ENCODE measurements around the gene TNFAIP8L1.

Gene TNFAIP8L1

DNA sequence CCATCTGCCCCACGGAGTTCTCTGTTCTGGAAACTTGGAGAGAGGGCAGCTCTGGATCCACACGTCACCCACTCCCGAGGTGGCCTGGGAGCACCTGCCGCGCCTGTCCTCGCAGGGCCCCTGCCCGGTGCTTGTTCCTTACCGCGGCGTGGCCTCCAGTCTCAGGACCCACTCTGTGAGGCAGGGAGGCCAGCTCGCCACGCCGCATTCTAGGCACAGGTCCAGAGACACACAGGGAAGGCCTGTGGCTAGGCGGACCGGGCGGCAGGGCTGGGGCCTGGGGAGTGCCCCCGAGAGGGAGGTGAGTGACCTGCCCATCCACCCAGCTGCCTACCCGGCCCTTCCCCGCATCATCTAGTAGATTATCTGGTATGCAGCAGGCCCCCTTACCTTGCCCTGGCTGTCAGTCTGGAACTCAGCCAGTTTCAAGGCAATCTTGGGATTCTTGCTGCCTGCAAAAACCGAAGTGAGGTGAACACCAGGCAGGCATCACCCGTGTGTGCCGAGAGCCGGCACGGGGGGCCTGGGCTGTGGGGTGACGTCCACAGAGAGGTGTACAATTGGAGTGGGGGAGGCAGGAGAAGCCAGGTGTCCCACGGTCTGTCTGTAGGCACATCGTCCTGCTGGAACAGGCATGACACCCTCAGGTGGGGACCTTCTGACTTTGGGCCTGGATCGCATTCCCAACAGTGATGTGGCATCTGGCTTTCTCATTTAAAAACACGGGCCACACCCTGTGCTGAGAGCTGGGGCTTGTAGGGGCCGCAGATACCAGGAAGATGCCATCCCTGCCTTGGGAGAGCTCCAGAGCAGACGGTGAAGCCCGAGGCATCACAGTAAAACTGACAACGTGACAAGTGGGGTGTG, 60.7 kb downstream of the TNFAIP8L1 start:
- Histone ChIP-seq H3K4me1 (ENCODE audit: control insufficient read depth, insufficient read depth, low read length, poor library complexity, severe bottlenecking) (no peaks in the 10 kb centered on the region), H3K4me3 (ENCODE audit: insufficient read depth, low read depth, low read length, poor library complexity, severe bottlenecking) (no peak overlapping the region), H3K27me3 (replicated peaks; ENCODE audit: control insufficient read depth, insufficient read depth, low read length, poor library complexity, severe bottlenecking) (no peaks in the 10 kb centered on the region), H3K27ac (ENCODE audit: insufficient read depth, low read length, poor library complexity, severe bottlenecking) (no peak overlapping the region), H3K9me3 (ENCODE audit: control insufficient read depth, low read length) (no peaks in the 10 kb centered on the region), H3K36me3 (ENCODE audit: control insufficient read depth, insufficient read depth, low read length) (peaks cover 80% of the 10 kb centered on the region)
- no peak for DNase-seq

DNA sequence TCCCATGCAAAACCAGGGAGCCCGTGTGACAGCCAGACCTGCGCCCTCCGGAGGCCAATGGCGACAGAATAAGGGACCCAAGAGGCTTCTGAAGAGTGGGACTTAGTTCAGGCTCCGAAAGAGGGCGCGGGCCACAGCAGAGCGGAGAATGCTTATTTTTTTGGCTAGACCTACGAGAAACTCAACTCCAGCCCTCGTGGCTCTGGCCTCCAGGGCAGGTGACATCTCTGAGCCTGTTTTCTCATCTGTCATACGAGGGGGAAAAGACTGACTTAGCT, 61.3 kb downstream of the TNFAIP8L1 start:
- Histone ChIP-seq H3K36me3 (ENCODE audit: control insufficient read depth, insufficient read depth, low read length) (peaks cover 80% of the 10 kb centered on the region), H3K27me3 (replicated peaks; ENCODE audit: control insufficient read depth, insufficient read depth, low read length, poor library complexity, severe bottlenecking) (no peaks in the 10 kb centered on the region), H3K4me3 (ENCODE audit: insufficient read depth, low read depth, low read length, poor library complexity, severe bottlenecking) (no peak overlapping the region), H3K9me3 (ENCODE audit: control insufficient read depth, low read length) (no peaks in the 10 kb centered on the region), H3K27ac (ENCODE audit: insufficient read depth, low read length, poor library complexity, severe bottlenecking) (no peak overlapping the region), H3K4me1 (ENCODE audit: control insufficient read depth, insufficient read depth, low read length, poor library complexity, severe bottlenecking) (no peaks in the 10 kb centered on the region)
- no peak for DNase-seq

DNA sequence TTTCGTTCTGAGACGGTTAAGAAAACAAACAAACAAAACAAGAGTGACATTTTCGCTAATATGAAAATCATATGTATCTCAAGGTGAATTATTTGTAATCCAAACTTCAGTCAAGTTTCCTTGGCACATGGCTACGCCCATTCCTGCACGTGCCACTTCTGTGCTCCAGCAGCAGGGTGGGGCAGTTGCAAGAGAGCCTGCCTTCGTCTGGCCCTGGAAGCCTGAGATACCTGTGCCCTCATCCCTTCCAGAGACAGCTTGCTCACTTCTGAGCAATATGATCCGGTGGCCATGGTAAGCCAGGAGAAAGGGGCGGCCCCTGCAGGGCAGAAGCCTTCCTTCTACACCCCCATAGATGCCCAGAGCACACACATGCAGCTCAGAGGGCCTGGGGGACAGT, 62.2 kb downstream of the TNFAIP8L1 start:
- Histone ChIP-seq H3K27ac (ENCODE audit: insufficient read depth, low read length, poor library complexity, severe bottlenecking) (no peak overlapping the region), H3K9me3 (ENCODE audit: control insufficient read depth, low read length) (no peaks in the 10 kb centered on the region), H3K4me1 (ENCODE audit: control insufficient read depth, insufficient read depth, low read length, poor library complexity, severe bottlenecking) (no peaks in the 10 kb centered on the region), H3K27me3 (replicated peaks; ENCODE audit: control insufficient read depth, insufficient read depth, low read length, poor library complexity, severe bottlenecking) (no peaks in the 10 kb centered on the region), H3K4me3 (ENCODE audit: insufficient read depth, low read depth, low read length, poor library complexity, severe bottlenecking) (no peak overlapping the region), H3K36me3 (ENCODE audit: control insufficient read depth, insufficient read depth, low read length) (peaks cover 78% of the 10 kb centered on the region)
- no peak for DNase-seq

DNA sequence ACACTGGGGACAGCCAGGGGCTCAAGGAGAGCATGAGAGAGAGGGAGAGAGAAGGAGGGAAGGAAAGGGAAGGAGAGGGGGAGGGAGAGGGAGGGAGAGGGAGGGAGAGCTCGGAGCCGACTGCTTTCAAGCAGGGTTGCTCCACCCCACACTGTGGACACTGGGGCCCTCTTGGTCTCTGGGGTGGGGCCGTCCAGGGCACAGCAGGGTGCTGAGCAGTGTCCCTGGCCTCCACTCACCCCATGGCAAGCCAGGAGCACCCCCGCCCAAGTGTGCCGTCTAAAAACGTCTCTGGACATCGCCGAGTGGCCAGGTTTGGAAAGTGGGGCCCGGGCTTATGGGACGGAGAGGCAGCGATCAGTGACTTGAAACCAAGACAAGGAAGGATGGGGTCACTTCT, 63.4 kb downstream of the TNFAIP8L1 start:
- DNase-seq = no peak
- Histone ChIP-seq H3K36me3 (ENCODE audit: control insufficient read depth, insufficient read depth, low read length) (peaks cover 69% of the 10 kb centered on the region), H3K27me3 (replicated peaks; ENCODE audit: control insufficient read depth, insufficient read depth, low read length, poor library complexity, severe bottlenecking) (no peaks in the 10 kb centered on the region), H3K9me3 (ENCODE audit: control insufficient read depth, low read length) (no peaks in the 10 kb centered on the region), H3K27ac (ENCODE audit: insufficient read depth, low read length, poor library complexity, severe bottlenecking) (no peak overlapping the region), H3K4me3 (ENCODE audit: insufficient read depth, low read depth, low read length, poor library complexity, severe bottlenecking) (no peak overlapping the region), H3K4me1 (ENCODE audit: control insufficient read depth, insufficient read depth, low read length, poor library complexity, severe bottlenecking) (no peaks in the 10 kb centered on the region)

DNA sequence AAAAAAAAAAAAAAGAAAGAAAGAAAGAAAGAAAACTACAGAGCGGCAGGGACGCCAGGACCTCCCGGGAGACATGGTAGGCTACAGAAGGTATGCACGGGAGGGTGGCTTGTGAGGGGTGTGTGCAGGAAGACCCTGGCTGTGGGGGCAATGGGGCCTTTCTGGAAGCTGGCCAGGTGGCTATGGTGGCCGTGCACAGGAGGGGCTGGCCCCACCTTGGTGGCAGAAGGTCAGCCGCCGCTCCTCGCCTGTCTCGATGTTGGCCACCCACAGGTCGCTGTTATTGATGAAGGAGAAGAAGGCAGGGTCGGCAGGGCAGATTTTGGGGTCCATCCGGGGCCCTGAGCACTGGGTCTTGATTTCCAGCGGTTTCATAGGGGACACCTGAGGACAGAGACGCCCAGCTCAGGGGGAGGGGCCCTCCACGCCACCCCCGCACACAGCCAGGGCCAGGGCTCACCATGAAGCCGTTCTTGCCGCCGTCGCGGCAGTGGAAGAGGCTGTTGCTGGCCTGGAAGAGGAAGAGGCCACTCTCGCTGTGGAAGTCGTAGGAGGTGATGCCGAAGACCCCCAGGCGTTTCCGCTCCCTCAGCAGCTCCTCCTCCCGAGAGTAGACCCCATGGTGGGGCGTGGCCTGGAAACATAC, 64.5 kb downstream of the TNFAIP8L1 start:
- Histone ChIP-seq H3K27me3 (replicated peaks; ENCODE audit: control insufficient read depth, insufficient read depth, low read length, poor library complexity, severe bottlenecking) (no peaks in the 10 kb centered on the region), H3K4me3 (ENCODE audit: insufficient read depth, low read depth, low read length, poor library complexity, severe bottlenecking) (no peak overlapping the region), H3K9me3 (ENCODE audit: control insufficient read depth, low read length) (no peaks in the 10 kb centered on the region), H3K4me1 (ENCODE audit: control insufficient read depth, insufficient read depth, low read length, poor library complexity, severe bottlenecking) (no peaks in the 10 kb centered on the region), H3K27ac (ENCODE audit: insufficient read depth, low read length, poor library complexity, severe bottlenecking) (no peak overlapping the region), H3K36me3 (ENCODE audit: control insufficient read depth, insufficient read depth, low read length) (peaks cover 63% of the 10 kb centered on the region)
- DNase-seq = no peak

GRCh38 chr19:4704317-4704673, 65.0 kb downstream of the TNFAIP8L1 start:
- no peak overlapping the region for H3K27ac ChIP-seq (ENCODE audit: insufficient read depth, low read length, poor library complexity, severe bottlenecking)
- no peaks in the 10 kb centered on the region for H3K4me1 ChIP-seq (ENCODE audit: control insufficient read depth, insufficient read depth, low read length, poor library complexity, severe bottlenecking)
- no peaks in the 10 kb centered on the region for H3K9me3 ChIP-seq (ENCODE audit: control insufficient read depth, low read length)
- no peaks in the 10 kb centered on the region for H3K27me3 ChIP-seq (replicated peaks; ENCODE audit: control insufficient read depth, insufficient read depth, low read length, poor library complexity, severe bottlenecking)
- H3K36me3 ChIP-seq (ENCODE audit: control insufficient read depth, insufficient read depth, low read length) = peaks cover 61% of the 10 kb centered on the region
- DNase-seq = no peak
- H3K4me3 ChIP-seq (ENCODE audit: insufficient read depth, low read depth, low read length, poor library complexity, severe bottlenecking) = no peak overlapping the region

Data from effector memory CD4-positive, alpha-beta T cell (primary cell).